ENCODE data around the gene UST.
"Not testable (repeated sequence)": the region's sequence is repeated elsewhere in the genome, so short reads cannot be mapped to it uniquely, and the experiment has no call there.

UST gene

DNA sequence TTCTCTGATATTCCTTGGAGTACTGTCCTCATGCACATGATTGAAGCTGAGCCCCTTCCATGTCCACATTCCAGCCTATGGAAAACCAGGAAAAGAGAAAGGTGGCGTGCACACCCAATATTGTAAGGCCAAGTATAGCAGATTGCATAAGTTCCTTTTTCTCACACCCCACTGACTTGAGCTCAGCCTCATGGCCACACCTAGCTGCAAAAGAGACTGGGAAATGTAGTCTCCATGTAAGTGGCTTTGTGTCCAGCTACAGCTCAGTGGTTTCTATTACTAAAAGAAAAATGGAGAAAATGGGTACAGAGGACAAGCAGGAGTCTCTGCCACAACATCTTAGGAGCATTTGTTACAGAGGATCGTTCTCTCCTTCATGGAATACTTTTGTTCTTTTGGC, 10.8 kb upstream of the UST start:
- no peak for DNase-seq (ENCODE audit: low read depth, low spot score)

DNA sequence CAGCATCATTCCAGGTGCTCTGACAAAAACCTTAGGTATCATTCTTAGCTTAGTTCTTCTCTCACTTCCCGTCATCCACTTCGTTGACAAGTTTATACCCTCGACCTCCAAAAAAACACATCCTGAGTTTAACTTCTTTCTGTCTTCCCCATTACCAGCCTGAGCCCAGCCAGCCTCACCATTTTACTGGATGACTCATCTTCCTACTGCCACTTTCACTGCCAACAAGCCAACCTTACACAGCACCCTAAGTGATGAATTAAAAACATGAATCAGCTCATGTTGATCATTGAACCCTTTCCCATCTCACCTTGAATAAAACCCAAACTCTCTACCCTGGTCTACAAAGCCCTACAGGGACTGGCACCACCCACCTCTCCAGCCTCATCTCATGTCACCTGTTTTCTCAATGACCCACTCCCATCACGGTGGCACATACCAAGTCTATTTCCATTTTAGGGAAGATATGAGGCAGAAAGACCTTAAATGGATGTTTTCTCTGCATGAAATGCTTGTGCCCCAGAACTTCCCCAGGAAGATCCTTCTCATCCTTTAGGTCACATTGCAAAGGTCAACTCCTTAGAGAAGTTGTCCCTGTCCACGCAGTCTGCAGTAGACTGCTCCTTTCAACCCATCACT, 9.9 kb upstream of the UST start:
- peak; percentile 26 for DNase-seq (ENCODE audit: low read depth, low spot score)

DNA sequence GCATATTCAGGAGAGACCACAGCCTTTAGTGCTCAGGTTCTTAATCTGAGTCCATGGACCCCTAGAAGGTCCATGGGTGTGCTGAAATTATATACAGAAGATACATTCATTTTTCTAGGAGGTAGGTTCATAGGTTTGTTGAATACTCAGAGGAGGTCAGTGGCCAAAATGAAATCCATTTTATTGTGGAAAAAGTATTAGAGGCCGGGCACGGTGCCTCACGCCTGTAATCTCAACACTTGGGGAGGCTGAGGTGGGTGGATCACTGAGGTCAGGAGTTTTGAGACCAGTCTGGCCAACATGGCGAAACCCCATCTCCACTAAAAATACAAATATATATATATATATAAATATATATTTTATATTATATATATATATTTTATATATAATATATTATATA, 9.0 kb upstream of the UST start:
- no peak for DNase-seq (ENCODE audit: low read depth, low spot score)

DNA sequence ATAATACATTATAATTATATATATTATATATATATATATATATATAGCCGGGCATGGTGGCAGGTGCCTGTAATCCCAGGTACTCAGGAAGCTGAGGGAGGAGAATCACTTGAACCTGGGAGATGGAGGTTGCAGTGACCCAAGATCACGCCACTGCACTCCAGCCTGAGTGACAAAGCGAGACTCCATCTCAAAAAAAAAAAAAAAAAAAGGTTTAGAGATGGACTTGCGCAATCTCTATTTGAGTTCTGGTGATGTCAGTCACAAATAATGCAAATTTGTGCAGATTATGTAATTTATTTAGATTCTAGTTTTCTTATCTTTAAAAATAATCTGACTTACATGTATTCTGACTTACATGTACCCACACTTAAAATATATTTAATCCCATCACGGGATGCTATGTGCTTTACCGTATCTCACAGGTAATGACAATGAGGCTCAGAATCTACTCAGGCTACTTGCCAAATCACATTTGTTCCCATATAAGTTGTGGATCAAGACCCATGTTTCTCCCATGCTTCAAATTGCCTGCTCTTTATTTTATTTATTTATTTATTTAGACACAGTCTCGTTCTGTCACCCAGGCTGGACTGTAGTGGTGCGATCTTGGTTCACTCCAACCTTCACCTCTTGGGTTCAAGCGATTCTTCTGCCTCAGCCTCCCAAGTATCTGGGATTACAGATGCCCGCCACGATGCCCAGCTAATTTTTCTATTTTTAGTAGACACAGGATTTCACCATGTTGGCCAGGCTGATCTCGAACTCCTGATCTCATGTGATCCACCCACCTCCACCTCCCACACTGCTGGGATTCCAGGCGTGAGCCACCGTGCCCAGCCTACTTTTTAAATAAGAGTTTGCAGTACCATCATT, 7.6 kb upstream of the UST start:
- no peak for DNase-seq (ENCODE audit: low read depth, low spot score)

DNA sequence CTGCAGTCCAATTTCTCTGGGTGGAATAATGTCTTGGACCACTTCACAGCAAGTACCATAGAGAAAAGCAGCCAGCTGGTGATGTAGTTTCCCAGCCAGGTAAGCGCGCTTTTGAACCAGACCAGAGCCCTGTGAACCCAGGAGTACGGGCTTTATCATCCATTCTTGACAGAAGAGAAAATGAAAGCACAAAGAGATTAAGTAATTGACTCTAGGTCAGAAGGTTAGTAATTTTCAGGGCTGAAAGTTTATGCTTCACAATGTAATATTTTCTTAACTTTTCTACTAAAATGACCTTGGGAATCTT, 7.1 kb upstream of the UST start:
- no peak for DNase-seq (ENCODE audit: low read depth, low spot score)

DNA sequence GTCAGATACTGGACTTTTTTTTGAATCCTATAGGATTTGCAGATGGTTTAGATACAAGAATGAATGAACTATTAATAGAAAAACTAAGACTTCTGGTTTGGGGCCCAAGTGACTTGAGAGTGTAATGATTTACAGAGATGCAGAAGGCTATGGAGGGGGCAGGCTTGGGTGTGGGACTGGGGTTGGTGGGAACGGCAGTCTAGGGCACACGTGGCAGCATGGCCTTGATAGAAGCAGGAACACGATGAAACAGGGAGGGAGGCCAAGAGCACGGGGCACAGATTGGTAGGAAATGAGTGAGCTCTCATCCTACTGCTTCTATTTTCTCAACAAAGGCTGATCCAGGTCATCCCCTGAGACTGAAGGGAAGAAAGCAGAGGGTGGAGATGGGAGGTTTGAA, 3.4 kb upstream of the UST start:
- no peak for DNase-seq (ENCODE audit: low read depth, low spot score)

DNA sequence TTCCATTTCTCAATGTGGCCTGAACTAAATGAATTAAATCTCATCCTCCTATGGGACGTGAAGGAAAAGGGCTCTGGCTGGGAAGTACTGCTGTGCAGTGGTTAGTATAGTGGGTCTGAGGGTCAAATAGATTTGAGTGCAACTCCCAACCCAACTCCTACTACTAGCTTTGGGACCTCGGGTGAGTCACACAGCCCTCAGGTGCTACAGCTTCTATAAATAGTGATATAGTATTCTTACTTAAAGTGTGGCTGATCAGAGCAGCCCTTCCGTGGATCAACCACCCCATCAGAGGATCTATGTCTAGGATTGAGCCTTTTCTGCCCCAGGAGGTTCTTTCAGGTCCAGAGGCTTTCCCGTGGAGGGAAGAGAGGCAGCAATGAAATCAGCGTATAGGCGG, 904 bp upstream of the UST start:
- DNase-seq (ENCODE audit: low read depth, low spot score) = no peak

DNA sequence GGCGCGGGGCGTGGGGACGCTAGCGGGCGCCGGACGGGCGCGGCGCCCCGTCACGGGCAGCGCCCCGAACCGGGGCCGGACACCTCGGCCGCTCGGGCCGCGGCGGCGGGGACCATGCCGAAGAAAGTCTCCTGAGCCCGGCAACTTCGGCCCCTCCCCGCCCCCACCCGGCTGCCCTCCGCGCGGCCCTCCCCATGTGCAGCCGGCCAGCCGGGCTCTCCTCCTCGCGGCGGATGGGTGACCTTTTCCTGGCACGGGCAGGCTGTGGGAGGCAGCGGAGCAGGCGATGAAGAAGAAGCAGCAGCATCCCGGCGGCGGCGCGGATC, 278 bp downstream of the UST start:
- DNase-seq (ENCODE audit: low read depth, low spot score) = peak; percentile 77

DNA sequence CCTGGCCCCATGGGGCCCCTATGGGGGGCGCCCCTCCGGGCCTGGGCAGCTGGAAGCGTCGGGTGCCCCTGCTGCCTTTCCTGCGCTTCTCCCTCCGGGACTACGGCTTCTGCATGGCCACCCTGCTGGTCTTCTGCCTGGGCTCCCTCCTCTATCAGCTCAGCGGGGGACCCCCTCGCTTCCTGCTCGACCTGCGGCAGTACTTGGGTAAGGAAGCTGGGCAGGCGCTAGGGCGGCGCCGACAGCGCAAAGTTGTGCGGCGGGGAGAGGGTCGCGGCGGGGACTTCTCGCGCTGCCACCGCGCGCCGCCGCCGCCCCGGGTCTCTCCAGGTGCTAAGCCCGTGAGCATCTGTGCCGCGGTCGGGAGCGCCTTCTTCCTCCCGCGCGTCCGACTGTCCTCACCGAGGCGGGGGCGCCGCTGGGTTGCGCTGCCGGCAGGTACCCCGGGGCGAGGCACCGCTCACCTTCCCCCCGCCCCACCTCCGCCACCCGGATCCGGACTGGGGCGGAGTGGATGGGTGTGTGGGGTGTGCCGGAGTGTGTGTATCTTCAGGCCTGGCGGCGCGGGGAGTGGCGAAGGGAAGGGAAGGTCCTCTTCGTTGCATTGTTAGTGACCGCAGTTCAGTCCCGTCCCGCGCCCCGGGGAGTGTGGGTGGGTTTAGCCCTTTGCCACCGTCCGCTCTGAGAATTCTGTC, 788 bp downstream of the UST start:
- peak; percentile 71 for DNase-seq (ENCODE audit: low read depth, low spot score)

DNA sequence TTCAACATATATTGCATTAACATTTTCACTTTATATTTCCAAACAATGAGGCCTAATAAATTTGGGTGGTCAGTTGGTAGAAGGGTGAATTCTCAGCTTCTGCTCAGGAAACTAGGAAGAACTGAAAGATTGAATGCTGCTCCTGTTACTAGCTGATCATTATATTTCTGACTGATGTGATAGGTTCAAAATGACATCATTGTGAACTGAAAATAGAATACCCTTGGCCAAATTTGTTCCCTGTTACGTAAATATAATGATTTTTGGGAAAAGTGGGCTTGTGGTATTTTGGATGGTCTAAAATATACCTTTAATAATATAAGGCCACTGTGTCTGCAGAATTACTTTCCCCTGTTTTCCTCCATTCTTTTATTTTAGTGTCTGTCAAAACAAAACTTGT, 2.8 kb downstream of the UST start:
- DNase-seq (ENCODE audit: low read depth, low spot score) = no peak

DNA sequence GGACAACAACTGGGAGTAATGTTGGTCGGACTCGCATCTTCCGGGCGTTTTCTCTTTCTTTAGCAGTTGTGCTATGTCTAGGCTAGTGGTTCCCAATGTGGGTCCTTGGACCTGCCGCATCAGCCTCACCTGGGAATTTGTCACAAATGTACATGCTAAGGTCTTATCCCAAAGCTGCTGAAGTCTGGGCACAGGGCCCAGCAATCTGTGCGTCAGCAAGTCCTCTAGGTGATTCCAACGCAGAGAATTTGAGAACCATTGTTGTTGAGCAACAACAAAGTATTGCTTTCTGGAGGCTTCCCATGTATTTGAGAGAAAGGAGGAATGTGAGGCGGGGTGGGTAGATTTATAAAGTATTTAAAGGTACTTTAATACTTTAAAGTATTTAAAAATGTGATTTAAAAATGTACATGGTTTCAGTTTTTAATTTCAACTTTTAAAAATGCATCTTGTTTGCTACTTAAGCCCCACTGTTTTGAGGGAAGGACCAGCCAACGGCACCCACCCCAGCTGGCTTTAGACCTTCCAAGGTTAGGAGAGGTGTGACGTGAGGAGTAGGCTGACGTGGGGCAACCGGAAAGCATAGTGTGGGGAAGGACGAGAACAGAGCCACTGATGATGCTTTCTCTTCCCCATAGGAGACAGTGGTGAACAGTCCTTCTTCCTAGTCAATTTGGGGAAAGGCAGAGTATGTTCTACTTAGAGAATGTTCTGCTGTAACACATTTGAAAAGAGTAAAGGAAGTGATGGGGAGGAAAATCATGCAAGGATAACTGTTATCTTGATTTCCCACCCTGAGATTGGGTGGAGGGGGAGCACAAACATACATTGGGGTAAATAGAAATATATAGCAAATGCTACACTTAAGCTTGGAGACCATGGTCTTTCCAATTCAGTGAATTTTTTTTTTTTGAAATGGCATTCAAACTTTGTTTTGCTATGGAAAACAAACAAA, 4.3 kb downstream of the UST start:
- peak; percentile 34 for DNase-seq (ENCODE audit: low read depth, low spot score)

DNA sequence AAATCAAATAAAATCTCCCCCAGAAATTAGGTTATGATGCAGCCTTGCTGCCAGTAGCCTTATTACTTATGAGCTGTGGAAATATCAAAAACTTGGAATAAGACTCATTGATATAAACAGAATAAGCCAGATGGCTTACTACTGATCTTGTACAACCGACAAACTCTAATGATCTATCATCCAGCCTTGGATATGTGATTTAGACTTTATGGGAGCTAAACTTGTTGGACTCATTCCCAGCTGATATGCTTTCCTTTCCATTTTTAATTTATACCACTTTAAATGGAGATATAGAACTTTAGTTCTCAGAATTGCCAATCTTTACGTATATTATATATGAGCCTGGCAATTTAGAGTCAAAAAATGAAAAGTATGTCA, 5.0 kb downstream of the UST start:
- no peak for DNase-seq (ENCODE audit: low read depth, low spot score)

DNA sequence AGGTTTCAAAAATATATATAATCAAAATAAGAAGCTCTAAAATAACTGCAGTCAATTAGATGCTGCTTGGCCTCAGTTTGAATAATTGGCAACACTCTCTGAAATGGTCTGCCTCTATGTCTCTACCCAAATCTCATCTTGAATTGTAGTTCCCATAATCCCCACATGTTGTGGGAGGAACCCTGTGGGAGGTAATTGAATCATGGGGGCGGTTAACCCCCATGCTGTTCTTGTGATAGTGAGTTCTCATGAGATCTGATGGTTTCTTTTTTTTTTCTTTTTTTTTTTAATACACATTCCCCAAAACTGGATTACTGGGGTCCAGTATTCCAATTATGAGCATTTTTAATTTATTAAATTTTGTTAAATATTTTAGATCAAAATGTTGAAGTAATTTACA, 8.5 kb downstream of the UST start:
- DNase-seq (ENCODE audit: low read depth, low spot score) = not testable (repeated sequence)

DNA sequence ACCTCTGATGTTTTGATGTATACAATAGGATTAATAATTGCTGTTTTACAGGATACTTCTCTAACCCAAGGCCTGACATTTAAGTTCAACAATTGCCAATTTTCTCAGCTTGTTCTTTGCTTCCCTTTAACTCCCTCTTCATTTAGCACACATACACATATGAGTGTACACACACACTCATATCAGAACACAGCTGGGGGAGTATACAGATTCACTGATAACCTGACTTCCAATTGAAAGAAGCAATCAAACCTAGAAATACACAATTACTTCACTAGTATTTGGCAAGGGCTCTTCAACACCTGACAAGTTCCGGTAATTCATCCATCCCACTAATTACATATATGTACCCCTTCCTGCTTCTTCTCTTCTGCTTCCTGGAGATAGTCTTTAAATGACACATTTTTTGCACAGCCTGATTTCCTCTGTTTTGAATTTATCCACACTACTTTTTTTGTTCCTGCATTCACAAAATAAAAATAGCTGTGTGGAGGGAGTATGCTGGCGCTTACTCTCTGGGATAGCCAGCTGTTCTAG, 11.2 kb downstream of the UST start:
- no peak for DNase-seq (ENCODE audit: low read depth, low spot score)

DNA sequence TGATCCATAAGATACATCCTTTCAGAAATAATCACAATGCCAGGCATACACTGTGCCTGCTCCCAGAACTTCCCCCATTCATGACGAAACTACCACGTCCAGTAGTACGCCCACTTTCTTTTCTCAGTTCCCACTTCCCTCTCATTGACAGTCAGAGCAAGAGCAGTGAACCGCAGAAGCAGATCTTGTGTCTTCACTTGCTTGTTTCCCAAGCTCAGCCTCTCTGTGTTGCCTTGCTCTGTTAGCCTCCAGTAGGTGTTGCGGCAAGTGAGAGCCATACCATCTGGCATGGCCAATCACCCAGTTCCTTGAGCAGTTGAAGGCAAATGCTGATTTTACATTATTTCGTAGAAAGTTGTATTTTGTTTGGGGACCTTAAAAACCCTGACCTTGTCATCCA, 11.7 kb downstream of the UST start:
- no peak for DNase-seq (ENCODE audit: low read depth, low spot score)

DNA sequence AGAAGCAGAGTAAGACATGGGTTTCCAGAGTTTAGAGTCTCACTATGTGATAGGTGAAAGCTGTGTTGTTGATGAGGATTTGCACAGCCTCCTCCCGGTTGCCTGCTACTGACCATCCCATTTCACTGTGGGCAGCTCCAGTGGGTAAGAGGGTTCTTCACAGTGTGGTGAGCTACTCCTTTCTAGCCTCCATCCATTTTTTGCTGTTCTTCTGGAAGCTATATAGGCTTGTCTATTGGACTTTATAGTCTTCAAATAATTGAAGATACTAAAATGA, 13.4 kb downstream of the UST start:
- no peak for DNase-seq (ENCODE audit: low read depth, low spot score)

DNA sequence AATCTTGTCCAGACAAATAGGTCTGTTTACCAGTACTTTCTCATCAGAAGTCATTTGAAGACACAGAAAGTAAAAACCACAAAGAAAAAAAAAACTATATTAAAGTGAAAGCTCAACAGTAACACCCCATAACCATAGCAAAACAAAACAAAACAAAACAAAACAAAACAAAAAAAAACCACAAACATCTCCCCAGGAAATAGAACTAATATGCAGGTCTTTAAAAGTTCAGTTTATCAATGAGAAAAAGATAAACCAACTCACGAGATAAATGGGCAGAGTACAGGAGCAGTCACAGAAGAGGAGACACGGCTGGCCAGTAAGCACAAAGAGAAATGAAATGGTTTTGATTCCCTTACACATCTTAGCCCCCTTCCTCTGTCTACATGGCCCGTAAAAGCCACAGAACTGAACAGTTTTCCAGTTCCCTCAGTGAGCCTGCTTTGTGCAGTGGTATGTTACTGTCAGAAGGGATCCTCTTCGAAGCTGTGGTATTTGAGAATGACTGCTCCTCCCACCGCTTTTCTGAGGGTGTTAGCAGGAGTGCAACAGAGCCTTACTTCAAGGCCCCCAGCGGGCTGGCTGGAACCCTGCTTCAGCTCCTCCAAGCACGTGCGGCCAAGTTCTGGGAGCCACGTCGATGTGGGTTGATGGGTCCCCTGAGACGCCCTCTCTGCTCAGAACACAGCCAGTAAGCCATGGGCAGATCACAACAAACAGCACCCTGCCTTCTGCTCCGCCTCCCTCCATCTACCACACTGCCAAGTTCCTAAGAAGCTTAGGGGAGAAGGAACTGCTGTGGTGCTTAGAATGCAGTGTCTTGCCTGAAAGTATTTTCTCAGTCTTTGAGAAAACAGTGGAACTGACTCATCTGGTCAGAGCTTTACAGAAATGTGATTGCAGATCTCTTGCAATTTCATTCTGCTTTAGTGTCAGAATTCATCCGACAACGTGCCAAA, 14.0 kb downstream of the UST start:
- peak; percentile 87 for DNase-seq (ENCODE audit: low read depth, low spot score)

DNA sequence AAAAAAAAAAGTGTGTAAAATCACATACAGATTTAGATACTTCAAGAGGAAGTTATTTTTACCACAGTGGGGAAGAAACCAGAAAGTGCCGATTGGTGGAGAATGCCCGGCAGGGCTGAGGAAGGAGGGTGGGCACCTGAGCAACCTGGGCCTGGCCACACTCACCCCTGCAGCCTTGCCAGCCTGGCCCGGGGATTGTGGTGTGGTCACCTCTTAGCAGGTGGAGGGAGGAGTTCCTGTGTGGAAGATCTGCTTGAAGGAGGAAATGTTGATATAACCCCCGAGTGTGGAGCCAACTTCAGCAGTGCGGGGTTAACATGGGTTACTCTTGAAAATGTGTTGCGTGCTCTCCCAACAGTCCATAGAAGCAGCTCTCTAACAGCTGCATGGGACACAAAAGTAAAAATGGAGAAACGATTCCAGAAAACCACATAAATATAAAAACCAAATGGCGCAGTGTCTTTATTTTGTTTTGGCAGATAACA, 14.7 kb downstream of the UST start:
- no peak for DNase-seq (ENCODE audit: low read depth, low spot score)

DNA sequence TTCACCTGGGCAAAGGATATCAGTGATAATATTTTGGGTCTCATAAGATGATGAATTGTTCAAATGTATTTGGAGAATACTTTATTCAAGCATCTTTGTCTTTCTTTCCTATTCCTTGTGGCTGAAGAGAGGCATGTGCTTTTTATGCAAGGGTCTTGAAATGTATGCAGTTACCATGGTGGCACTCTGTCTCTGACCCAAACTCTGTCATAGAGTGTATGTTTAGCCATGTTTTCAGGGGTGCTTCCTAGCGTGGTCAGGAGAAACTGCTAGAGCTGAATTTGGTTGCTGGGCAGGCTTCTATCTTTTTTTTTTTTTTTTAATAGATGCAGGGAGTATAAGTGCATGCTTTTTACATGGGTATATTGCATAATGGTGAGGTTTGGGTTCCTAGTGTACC, 15.4 kb downstream of the UST start:
- DNase-seq (ENCODE audit: low read depth, low spot score) = no peak

DNA sequence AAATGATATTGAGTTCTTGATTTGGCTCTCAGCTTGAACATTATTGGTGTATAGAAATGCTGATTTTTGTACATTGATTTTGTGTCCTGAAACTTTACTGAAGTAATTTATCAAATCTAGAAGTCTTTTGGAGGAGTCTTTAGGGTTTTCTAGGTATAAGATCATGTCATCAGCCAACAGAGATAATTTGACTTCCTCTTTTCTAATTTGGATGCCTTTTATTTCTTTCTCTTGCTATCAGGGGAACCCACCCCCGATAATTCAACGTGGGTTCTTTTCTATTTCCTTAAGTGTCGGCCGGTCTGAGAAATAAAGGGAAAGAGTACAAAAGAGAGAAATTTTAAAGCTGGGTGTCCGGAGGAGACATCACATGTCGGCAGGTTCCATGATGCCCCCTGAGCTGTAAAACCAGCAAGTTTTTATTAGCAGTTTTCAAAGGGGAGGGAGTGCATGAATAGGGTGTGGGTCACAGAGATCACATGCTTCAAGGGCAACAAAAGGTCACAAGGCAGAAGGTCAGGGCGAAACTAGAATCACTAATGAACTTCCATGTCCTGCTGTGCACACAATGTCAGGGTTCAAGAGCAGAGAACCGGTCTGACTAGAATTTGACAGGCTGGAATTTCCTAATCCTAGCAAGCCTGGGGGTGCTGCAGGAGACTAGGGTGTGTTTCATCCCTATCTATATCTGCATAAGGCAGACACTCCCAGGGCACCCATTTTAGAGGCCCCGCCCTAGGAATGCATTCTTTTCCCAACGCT, 17.6 kb downstream of the UST start:
- DNase-seq (ENCODE audit: low read depth, low spot score) = not testable (repeated sequence)

All from astrocyte of the hippocampus (primary cell).